ENCODE data around the gene RAB36. TPM values are rescaled to one million over a fixed set of nuclear protein-coding genes. Genes with fewer than 3 reads are reported as not detected.
"Not testable (repeated sequence)": the region's sequence is repeated elsewhere in the genome, so short reads cannot be mapped to it uniquely, and the experiment has no call there.

RAB36 gene
- total and polyA plus RNA-seq, 3 experiments from 2014 or later = 0.93 to 1.5 (median 1.5) TPM

- ChIA-PET CTCF (interaction anchor here (0.6 to 1.3 kb wide), 2 partner anchors 10 to 39 kb away, joined by 3 to 4 read pairs; no protein-coding TSS in a partner anchor), POLR2A (no interaction called here)
- Histone ChIP-seq H3K36me3 (ENCODE audit: insufficient read depth, low read length) (no peaks in the 10 kb centered on the region), H3K4me1 (ENCODE audit: insufficient read depth, low read length) (peaks cover 31% of the 10 kb centered on the region), H3K4me3 (ENCODE audit: low read length) (no peak overlapping the region), H3K27me3 (ENCODE audit: insufficient read depth, low read length, poor library complexity, severe bottlenecking) (peaks cover 15% of the 10 kb centered on the region), H3K27ac (ENCODE audit: low read depth, low read length) (no peak overlapping the region), H3K9me3 (ENCODE audit: low read length) (no peaks in the 10 kb centered on the region)
- H3K4me1 Mint-ChIP-seq = peaks cover 26 to 38% (median 36%) of the 10 kb centered on the region in 3 donors
- H3K9me3 Mint-ChIP-seq = no peaks in the 10 kb centered on the region
- H3K36me3 Mint-ChIP-seq = no peaks in the 10 kb centered on the region
- no peaks in the 10 kb centered on the region for H3K27me3 Mint-ChIP-seq
- peak overlapping the region in 7 of 8 donors; percentile 7 to 79 (median 47) for H3K27ac Mint-ChIP-seq
- peak overlapping the region in 1 of 7 donors; percentile 36 for H3K4me3 Mint-ChIP-seq
- no peak for DNase-seq
Observed at GRCh38 chr22:23133922-23134321, 11.4 kb upstream of the RAB36 start.

- H3K27me3 ChIP-seq (ENCODE audit: insufficient read depth, low read length, poor library complexity, severe bottlenecking); POLR2A ChIA-PET; H3K27me3 Mint-ChIP-seq; H3K36me3 Mint-ChIP-seq; H3K36me3 ChIP-seq (ENCODE audit: insufficient read depth, low read length); DNase-seq; H3K9me3 Mint-ChIP-seq; H3K4me3 ChIP-seq (ENCODE audit: low read length); H3K9me3 ChIP-seq (ENCODE audit: low read length): not testable (repeated sequence)
- Histone ChIP-seq H3K4me1 (ENCODE audit: insufficient read depth, low read length) (peaks cover 52% of the 10 kb centered on the region), H3K27ac (ENCODE audit: low read depth, low read length) (peak overlapping the region; percentile 69)
- H3K27ac Mint-ChIP-seq = peak overlapping the region; percentile 96 to 100 (median 99)
- peaks cover 54 to 67% (median 56%) of the 10 kb centered on the region in 3 donors for H3K4me1 Mint-ChIP-seq
- H3K4me3 Mint-ChIP-seq = peak overlapping the region in 4 of 7 donors; percentile 66 to 78 (median 72)
- CTCF ChIA-PET = interaction anchor here (1.4 to 1.8 kb wide), 2 partner anchors 145 to 177 kb away, joined by 5 to 9 read pairs; no protein-coding TSS in a partner anchor
Observed at GRCh38 chr22:23136991-23137390, 8.3 kb upstream of the RAB36 start.

GRCh38 chr22:23137468-23137867, 7.8 kb upstream of the RAB36 start:
- H3K27me3 ChIP-seq (ENCODE audit: insufficient read depth, low read length, poor library complexity, severe bottlenecking) = peaks cover under 1% of the 10 kb centered on the region
- peaks cover 0 to 2% (median 0%) of the 10 kb centered on the region in 5 donors for H3K9me3 Mint-ChIP-seq
- DNase-seq = no peak
- no peaks in the 10 kb centered on the region for H3K36me3 Mint-ChIP-seq
- peak overlapping the region; percentile 96 to 100 (median 99) for H3K27ac Mint-ChIP-seq
- peaks cover 0 to 3% of the 10 kb centered on the region in 2 donors for H3K27me3 Mint-ChIP-seq
- ChIA-PET CTCF (interaction anchor here (1.0 to 2.0 kb wide), 5 partner anchors 10 to 328 kb away, joined by 3 to 10 read pairs (median 5); no protein-coding TSS in a partner anchor), POLR2A (interaction anchor here (0.8 to 1.0 kb wide), 2 partner anchors 106 to 1290 kb away, joined by 3 to 4 read pairs; partner anchors contain the start of gene ADORA2A)
- H3K36me3 ChIP-seq (ENCODE audit: insufficient read depth, low read length) = no peaks in the 10 kb centered on the region
- no peaks in the 10 kb centered on the region for H3K9me3 ChIP-seq (ENCODE audit: low read length)
- peak overlapping the region; percentile 66 to 88 (median 75) for H3K4me3 Mint-ChIP-seq
- peaks cover 59 to 71% (median 61%) of the 10 kb centered on the region in 3 donors for H3K4me1 Mint-ChIP-seq
- H3K27ac ChIP-seq (ENCODE audit: low read depth, low read length) = peak overlapping the region; percentile 69
- peaks cover 56% of the 10 kb centered on the region for H3K4me1 ChIP-seq (ENCODE audit: insufficient read depth, low read length)
- no peak overlapping the region for H3K4me3 ChIP-seq (ENCODE audit: low read length)

GRCh38 chr22:23137905-23138561, 7.2 kb upstream of the RAB36 start:
- ChIA-PET POLR2A (interaction anchor here (0.7 to 1.0 kb wide), 3 partner anchors 8 to 1290 kb away, joined by 3 to 4 read pairs (median 3); partner anchors contain the start of gene ADORA2A), CTCF (interaction anchor here (0.8 to 2.0 kb wide), 7 partner anchors 11 to 328 kb away, joined by 3 to 10 read pairs (median 4); no protein-coding TSS in a partner anchor)
- DNase-seq = peak; percentile 44 to 88 (median 73)
- H3K9me3 Mint-ChIP-seq = peaks cover 0 to 2% (median 0%) of the 10 kb centered on the region in 5 donors
- H3K36me3 ChIP-seq (ENCODE audit: insufficient read depth, low read length) = no peaks in the 10 kb centered on the region
- no peaks in the 10 kb centered on the region for H3K36me3 Mint-ChIP-seq
- peaks cover 62% of the 10 kb centered on the region for H3K4me1 ChIP-seq (ENCODE audit: insufficient read depth, low read length)
- H3K27me3 Mint-ChIP-seq = peaks cover 0 to 3% of the 10 kb centered on the region in 2 donors
- H3K27ac Mint-ChIP-seq = peak overlapping the region; percentile 96 to 100 (median 99)
- H3K4me1 Mint-ChIP-seq = peaks cover 64 to 77% (median 66%) of the 10 kb centered on the region in 3 donors
- H3K9me3 ChIP-seq (ENCODE audit: low read length) = no peaks in the 10 kb centered on the region
- H3K4me3 ChIP-seq (ENCODE audit: low read length) = no peak overlapping the region
- no peaks in the 10 kb centered on the region for H3K27me3 ChIP-seq (ENCODE audit: insufficient read depth, low read length, poor library complexity, severe bottlenecking)
- peak overlapping the region; percentile 66 to 88 (median 75) for H3K4me3 Mint-ChIP-seq
- H3K27ac ChIP-seq (ENCODE audit: low read depth, low read length) = peak overlapping the region; percentile 69

GRCh38 chr22:23138584-23139435, 6.5 kb upstream of the RAB36 start:
- DNase-seq = no peak
- CTCF ChIA-PET = interaction anchor here (0.8 to 2.0 kb wide), 6 partner anchors 12 to 329 kb away, joined by 3 to 10 read pairs (median 4); no protein-coding TSS in a partner anchor

GRCh38 chr22:23140385-23140784, 4.9 kb upstream of the RAB36 start:
- Mint-ChIP-seq H3K36me3 (no peaks in the 10 kb centered on the region), H3K27me3 (peaks cover 0 to 3% of the 10 kb centered on the region in 2 donors), H3K4me1 (peaks cover 76 to 95% (median 85%) of the 10 kb centered on the region in 3 donors), H3K9me3 (peaks cover 0 to 2% (median 0%) of the 10 kb centered on the region in 5 donors), H3K27ac (peak overlapping the region; percentile 93 to 99 (median 97)), H3K4me3 (peak overlapping the region in 2 of 7 donors; percentile 44 to 71)
- no peak overlapping the region for H3K4me3 ChIP-seq (ENCODE audit: low read length)
- CTCF ChIA-PET = interaction anchor here (0.6 to 0.7 kb wide), 2 partner anchors 180 to 182 kb away, joined by 3 to 4 read pairs; no protein-coding TSS in a partner anchor
- POLR2A ChIA-PET = no interaction called here
- H3K27me3 ChIP-seq (ENCODE audit: insufficient read depth, low read length, poor library complexity, severe bottlenecking) = no peaks in the 10 kb centered on the region
- no peaks in the 10 kb centered on the region for H3K9me3 ChIP-seq (ENCODE audit: low read length)
- no peaks in the 10 kb centered on the region for H3K36me3 ChIP-seq (ENCODE audit: insufficient read depth, low read length)
- H3K4me1 ChIP-seq (ENCODE audit: insufficient read depth, low read length) = peaks cover 77% of the 10 kb centered on the region
- no peak for DNase-seq
- H3K27ac ChIP-seq (ENCODE audit: low read depth, low read length) = no peak overlapping the region

More at GRCh38 chr22:23138584-23139435, 6.5 kb upstream of the RAB36 start:
- Histone ChIP-seq H3K27ac (ENCODE audit: low read depth, low read length) (peak overlapping the region; percentile 69), H3K9me3 (ENCODE audit: low read length) (no peaks in the 10 kb centered on the region), H3K4me3 (ENCODE audit: low read length) (no peak overlapping the region), H3K4me1 (ENCODE audit: insufficient read depth, low read length) (peaks cover 66% of the 10 kb centered on the region), H3K36me3 (ENCODE audit: insufficient read depth, low read length) (no peaks in the 10 kb centered on the region), H3K27me3 (ENCODE audit: insufficient read depth, low read length, poor library complexity, severe bottlenecking) (no peaks in the 10 kb centered on the region)
- POLR2A ChIA-PET = interaction anchor here (0.7 kb wide), 1 partner anchor 8 kb away, joined by 3 read pairs; no protein-coding TSS in a partner anchor
- peak overlapping the region; percentile 96 to 100 (median 99) for H3K27ac Mint-ChIP-seq
- peaks cover 0 to 2% (median 0%) of the 10 kb centered on the region in 5 donors for H3K9me3 Mint-ChIP-seq
- H3K4me3 Mint-ChIP-seq = peak overlapping the region; percentile 13 to 79 (median 74)
- H3K27me3 Mint-ChIP-seq = peaks cover 0 to 3% of the 10 kb centered on the region in 2 donors
- no peaks in the 10 kb centered on the region for H3K36me3 Mint-ChIP-seq
- peaks cover 70 to 81% (median 71%) of the 10 kb centered on the region in 3 donors for H3K4me1 Mint-ChIP-seq

GRCh38 chr22:23142546-23143105, 2.7 kb upstream of the RAB36 start:
- H3K27ac ChIP-seq (ENCODE audit: low read depth, low read length) = peak overlapping the region; percentile 76
- CTCF ChIA-PET = interaction anchor here (1.7 kb wide), 1 partner anchor 10 kb away, joined by 5 read pairs; no protein-coding TSS in a partner anchor
- H3K36me3 ChIP-seq (ENCODE audit: insufficient read depth, low read length) = no peaks in the 10 kb centered on the region
- Mint-ChIP-seq H3K27me3 (peaks cover 0 to 3% of the 10 kb centered on the region in 2 donors), H3K9me3 (peaks cover 0 to 2% (median 0%) of the 10 kb centered on the region in 5 donors), H3K4me3 (peak overlapping the region; percentile 71 to 91 (median 80)), H3K36me3 (no peaks in the 10 kb centered on the region), H3K4me1 (peaks cover 60 to 84% (median 78%) of the 10 kb centered on the region in 3 donors), H3K27ac (peak overlapping the region; percentile 93 to 99 (median 97))
- no peak for DNase-seq
- no peaks in the 10 kb centered on the region for H3K27me3 ChIP-seq (ENCODE audit: insufficient read depth, low read length, poor library complexity, severe bottlenecking)
- peak overlapping the region; percentile 0 for H3K4me3 ChIP-seq (ENCODE audit: low read length)
- no peaks in the 10 kb centered on the region for H3K9me3 ChIP-seq (ENCODE audit: low read length)
- POLR2A ChIA-PET = interaction anchor here (0.5 to 1.0 kb wide), 4 partner anchors 23 to 323 kb away, joined by 3 read pairs; no protein-coding TSS in a partner anchor
- peaks cover 63% of the 10 kb centered on the region for H3K4me1 ChIP-seq (ENCODE audit: insufficient read depth, low read length)
